ENCODE measurements around the gene IPMK.

GRCh38 chr10:58180666-58181065, 87.0 kb downstream of the IPMK start:
- TF ChIP-seq GABPA (IDR thresholded peaks at IDR 0.05; ENCODE audit: low read depth) = no peak
- TF ChIP-seq, protein P1, sequence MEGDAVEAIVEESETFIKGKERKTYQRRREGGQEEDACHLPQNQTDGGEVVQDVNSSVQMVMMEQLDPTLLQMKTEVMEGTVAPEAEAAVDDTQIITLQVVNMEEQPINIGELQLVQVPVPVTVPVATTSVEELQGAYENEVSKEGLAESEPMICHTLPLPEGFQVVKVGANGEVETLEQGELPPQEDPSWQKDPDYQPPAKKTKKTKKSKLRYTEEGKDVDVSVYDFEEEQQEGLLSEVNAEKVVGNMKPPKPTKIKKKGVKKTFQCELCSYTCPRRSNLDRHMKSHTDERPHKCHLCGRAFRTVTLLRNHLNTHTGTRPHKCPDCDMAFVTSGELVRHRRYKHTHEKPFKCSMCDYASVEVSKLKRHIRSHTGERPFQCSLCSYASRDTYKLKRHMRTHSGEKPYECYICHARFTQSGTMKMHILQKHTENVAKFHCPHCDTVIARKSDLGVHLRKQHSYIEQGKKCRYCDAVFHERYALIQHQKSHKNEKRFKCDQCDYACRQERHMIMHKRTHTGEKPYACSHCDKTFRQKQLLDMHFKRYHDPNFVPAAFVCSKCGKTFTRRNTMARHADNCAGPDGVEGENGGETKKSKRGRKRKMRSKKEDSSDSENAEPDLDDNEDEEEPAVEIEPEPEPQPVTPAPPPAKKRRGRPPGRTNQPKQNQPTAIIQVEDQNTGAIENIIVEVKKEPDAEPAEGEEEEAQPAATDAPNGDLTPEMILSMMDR (IDR thresholded peaks at IDR 0.05; ENCODE audit: insufficient read depth, low read length) = no peak
